ENCODE results near the gene AFF3. TPM values are rescaled to one million over a fixed set of nuclear protein-coding genes. Genes with fewer than 3 reads are reported as not detected.
"Not testable (repeated sequence)": the region's sequence is repeated elsewhere in the genome, so short reads cannot be mapped to it uniquely, and the experiment has no call there.

Gene AFF3
- total RNA-seq, 4 donors from 2014 or later = 9.0 to 20.2 (median 14.5) TPM

- in situ Hi-C loops (cut with MboI; ENCODE audit: low pct_ligation_motif_present in 1 of 4, low pct_unique_long_range_greater_than_20kb in 1 of 4, low sequenced_read_pairs in 3 of 4) = no loop called here
- no peak overlapping the region for H3K27ac ChIP-seq
- no peaks in the 10 kb centered on the region for H3K36me3 ChIP-seq
- H3K4me1 ChIP-seq = no peaks in the 10 kb centered on the region
- H3K9me3 ChIP-seq = no peaks in the 10 kb centered on the region
- TF ChIP-seq POLR2A (IDR thresholded peaks at IDR 0.05) (no peak), EP300 (IDR thresholded peaks at IDR 0.05; ENCODE audit: low read depth) (no peak), POLR2AphosphoS5 (IDR thresholded peaks at IDR 0.05) (no peak)
- TF ChIP-seq, protein P1, sequence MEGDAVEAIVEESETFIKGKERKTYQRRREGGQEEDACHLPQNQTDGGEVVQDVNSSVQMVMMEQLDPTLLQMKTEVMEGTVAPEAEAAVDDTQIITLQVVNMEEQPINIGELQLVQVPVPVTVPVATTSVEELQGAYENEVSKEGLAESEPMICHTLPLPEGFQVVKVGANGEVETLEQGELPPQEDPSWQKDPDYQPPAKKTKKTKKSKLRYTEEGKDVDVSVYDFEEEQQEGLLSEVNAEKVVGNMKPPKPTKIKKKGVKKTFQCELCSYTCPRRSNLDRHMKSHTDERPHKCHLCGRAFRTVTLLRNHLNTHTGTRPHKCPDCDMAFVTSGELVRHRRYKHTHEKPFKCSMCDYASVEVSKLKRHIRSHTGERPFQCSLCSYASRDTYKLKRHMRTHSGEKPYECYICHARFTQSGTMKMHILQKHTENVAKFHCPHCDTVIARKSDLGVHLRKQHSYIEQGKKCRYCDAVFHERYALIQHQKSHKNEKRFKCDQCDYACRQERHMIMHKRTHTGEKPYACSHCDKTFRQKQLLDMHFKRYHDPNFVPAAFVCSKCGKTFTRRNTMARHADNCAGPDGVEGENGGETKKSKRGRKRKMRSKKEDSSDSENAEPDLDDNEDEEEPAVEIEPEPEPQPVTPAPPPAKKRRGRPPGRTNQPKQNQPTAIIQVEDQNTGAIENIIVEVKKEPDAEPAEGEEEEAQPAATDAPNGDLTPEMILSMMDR (IDR thresholded peaks at IDR 0.05) = no peak
- DNase-seq = no peak
- no peak overlapping the region for H3K4me3 ChIP-seq
- H3K27me3 ChIP-seq = no peaks in the 10 kb centered on the region
- WGBS, 2 donors (ENCODE audit: low coverage in 1 of 2) = 88% methylated on average over 2 of the region's 2 CpGs; no CpG with 5 or more reads in 1 of the 2 donors
- intact Hi-C loops (cut with DNase I; ENCODE audit: low total_unique reads) = no loop called here
Observed at GRCh38 chr2:99953750-99954149, 188.6 kb downstream of the AFF3 start.

DNA sequence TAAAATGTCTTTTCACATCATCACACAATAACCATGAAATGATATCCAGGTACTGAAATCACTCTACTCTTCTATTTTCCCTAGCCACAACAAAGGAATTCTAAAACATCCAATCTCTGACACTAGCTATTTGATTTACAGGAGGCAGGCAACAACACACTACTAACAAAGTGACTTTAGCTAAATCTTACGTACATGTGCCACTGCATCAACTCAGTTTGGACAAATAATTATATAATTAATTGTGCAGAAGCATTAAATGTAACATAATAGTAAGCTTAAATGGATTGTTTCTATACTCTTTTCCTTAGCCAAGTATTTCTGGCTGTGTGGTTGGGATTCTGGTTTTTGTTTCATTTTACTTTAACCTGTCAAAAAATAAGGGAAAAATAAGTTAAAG, 192.4 kb downstream of the AFF3 start:
- Histone ChIP-seq H3K4me1 (no peaks in the 10 kb centered on the region), H3K4me3 (no peak overlapping the region), H3K36me3 (no peaks in the 10 kb centered on the region), H3K27ac (no peak overlapping the region), H3K27me3 (no peaks in the 10 kb centered on the region), H3K9me3 (no peaks in the 10 kb centered on the region)
- DNase-seq = no peak
- in situ Hi-C loops (cut with MboI; ENCODE audit: low pct_ligation_motif_present in 1 of 4, low pct_unique_long_range_greater_than_20kb in 1 of 4, low sequenced_read_pairs in 3 of 4) = no loop called here
- intact Hi-C loops (cut with DNase I; ENCODE audit: low total_unique reads) = no loop called here
- WGBS, 2 donors (ENCODE audit: low coverage in 1 of 2) = 85 to 86% methylated on average over 1 of the region's 1 CpG
- TF ChIP-seq POLR2AphosphoS5 (IDR thresholded peaks at IDR 0.05) = no peak
- no peak for TF ChIP-seq EP300 (IDR thresholded peaks at IDR 0.05; ENCODE audit: low read depth)
- no peak for TF ChIP-seq POLR2A (IDR thresholded peaks at IDR 0.05)
- TF ChIP-seq, protein P1 (IDR thresholded peaks at IDR 0.05) = no peak

DNA sequence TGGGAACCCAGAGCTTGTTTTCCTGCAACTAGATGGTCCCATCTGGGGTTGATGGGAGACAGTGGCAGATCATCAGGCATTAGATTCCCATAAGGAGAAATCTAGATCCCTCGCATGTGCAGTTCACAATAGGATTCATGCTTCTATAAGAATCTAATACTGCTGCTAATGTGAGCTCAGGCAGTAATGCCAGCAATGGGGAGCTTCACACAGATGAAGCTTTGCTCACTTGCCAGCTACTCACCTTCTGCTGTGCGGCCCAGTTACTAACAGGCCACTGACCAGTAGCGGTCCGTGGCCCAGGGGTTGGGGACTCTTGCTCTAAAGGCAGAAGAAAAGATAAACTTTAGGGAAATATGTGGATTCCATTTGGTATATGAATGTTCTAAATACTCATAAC, 192.9 kb downstream of the AFF3 start:
- TF ChIP-seq POLR2A (IDR thresholded peaks at IDR 0.05) (no peak), EP300 (IDR thresholded peaks at IDR 0.05; ENCODE audit: low read depth) (no peak), POLR2AphosphoS5 (IDR thresholded peaks at IDR 0.05) (no peak)
- TF ChIP-seq, protein P1 (IDR thresholded peaks at IDR 0.05) = no peak
- WGBS, 2 donors (ENCODE audit: low coverage in 1 of 2) = 80 to 95% methylated on average over 1 to 4 of the region's 4 CpGs
- Histone ChIP-seq H3K4me3 (no peak overlapping the region), H3K9me3 (no peaks in the 10 kb centered on the region), H3K36me3 (no peaks in the 10 kb centered on the region), H3K4me1 (no peaks in the 10 kb centered on the region), H3K27me3 (no peaks in the 10 kb centered on the region), H3K27ac (no peak overlapping the region)
- intact Hi-C loops (cut with DNase I; ENCODE audit: low total_unique reads) (no loop called here), in situ Hi-C loops (cut with MboI; ENCODE audit: low pct_ligation_motif_present in 1 of 4, low pct_unique_long_range_greater_than_20kb in 1 of 4, low sequenced_read_pairs in 3 of 4) (no loop called here)
- no peak for DNase-seq

GRCh38 chr2:99948010-99948409, 194.4 kb downstream of the AFF3 start:
- WGBS, 2 donors (ENCODE audit: low coverage in 1 of 2) = 92% methylated on average over 5 of the region's 5 CpGs; no CpG with 5 or more reads in 1 of the 2 donors
- DNase-seq = no peak
- no peaks in the 10 kb centered on the region for H3K4me1 ChIP-seq
- TF ChIP-seq EP300 (IDR thresholded peaks at IDR 0.05; ENCODE audit: low read depth) = no peak
- no peak for TF ChIP-seq POLR2A (IDR thresholded peaks at IDR 0.05)
- TF ChIP-seq, protein P1 (IDR thresholded peaks at IDR 0.05) = no peak
- TF ChIP-seq POLR2AphosphoS5 (IDR thresholded peaks at IDR 0.05) = no peak
- H3K27ac ChIP-seq = no peak overlapping the region
- no peaks in the 10 kb centered on the region for H3K9me3 ChIP-seq
- H3K27me3 ChIP-seq = no peaks in the 10 kb centered on the region
- intact Hi-C loops (cut with DNase I; ENCODE audit: low total_unique reads) = no loop called here
- in situ Hi-C loops (cut with MboI; ENCODE audit: low pct_ligation_motif_present in 1 of 4, low pct_unique_long_range_greater_than_20kb in 1 of 4, low sequenced_read_pairs in 3 of 4) = no loop called here
- no peak overlapping the region for H3K4me3 ChIP-seq
- no peaks in the 10 kb centered on the region for H3K36me3 ChIP-seq

DNA sequence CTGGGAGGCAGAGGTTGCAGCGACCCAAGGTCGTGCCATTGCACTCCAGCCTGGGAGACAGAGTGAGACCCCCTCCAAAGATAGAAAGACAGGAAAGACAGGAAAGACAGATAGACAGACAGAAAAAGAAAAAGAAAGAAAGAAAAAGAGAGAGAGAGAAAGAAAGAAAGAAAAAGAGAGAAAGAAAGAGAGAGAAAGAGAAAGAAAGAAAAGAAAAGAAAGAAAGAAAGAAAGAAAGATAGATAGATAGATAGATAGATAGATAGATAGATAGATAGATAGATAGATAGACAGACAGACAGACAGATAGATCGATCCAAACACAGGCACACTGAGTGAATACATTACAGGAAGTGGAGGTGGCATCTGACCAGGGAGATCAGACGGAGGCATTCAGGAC, 195.0 kb downstream of the AFF3 start:
- WGBS, 2 donors (ENCODE audit: low coverage in 1 of 2) = 85 to 90% methylated on average over 4 of the region's 4 CpGs
- DNase-seq; H3K4me1 ChIP-seq; H3K9me3 ChIP-seq; H3K27ac ChIP-seq; H3K27me3 ChIP-seq; H3K4me3 ChIP-seq; H3K36me3 ChIP-seq; in situ Hi-C loops (cut with MboI; ENCODE audit: low pct_ligation_motif_present in 1 of 4, low pct_unique_long_range_greater_than_20kb in 1 of 4, low sequenced_read_pairs in 3 of 4); intact Hi-C loops (cut with DNase I; ENCODE audit: low total_unique reads): not testable (repeated sequence)
